SIG-M5 treated with dmso at 0.1 percent for 504 hours (cell line): Measurements from ENCODE around the gene BCAR3.

Source experiments
- DNase-seq: peaks from one replicate; lab custom pipeline; 2025; ENCODE audit not compliant: unreplicated experiment; lab: John Stamatoyannopoulos, UW

The BCAR3 gene

DNA sequence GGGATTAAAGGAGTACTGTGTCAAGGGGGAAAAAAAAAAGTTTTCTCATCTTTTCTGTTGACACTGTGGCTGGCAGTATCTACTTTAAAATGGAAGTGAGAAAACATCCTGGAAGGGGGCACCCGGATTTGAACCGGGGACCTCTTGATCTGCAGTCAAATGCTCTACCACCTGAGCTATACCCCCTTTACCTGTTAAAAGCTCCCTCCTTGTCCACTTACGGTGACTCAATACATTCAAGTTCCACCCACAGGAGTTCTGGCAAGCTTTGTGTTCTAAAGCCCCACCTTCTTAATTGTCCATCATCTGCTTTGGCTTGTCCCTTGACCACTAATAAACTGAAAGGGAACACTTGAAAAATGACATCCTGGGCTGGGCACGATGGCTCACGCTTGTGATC is 165.5 kb downstream of the BCAR3 start:
- no peak for DNase-seq
